Chondrocyte (in vitro differentiated cells): Measurements from ENCODE around the gene NXN. TPM values are rescaled to one million over a fixed set of nuclear protein-coding genes. Genes with fewer than 3 reads are reported as not detected.
A peak's percentile ranks its signal among the peaks of the same experiment; 100 is the strongest.
"Not testable (repeated sequence)": the region's sequence is repeated elsewhere in the genome, so short reads cannot be mapped to it uniquely, and the experiment has no call there.

Source experiments
- DNase-seq: peaks from one replicate; pipeline ENCODE4 v3.0.0; 2021; ENCODE audit warnings: mixed read lengths, low spot score
- H3K27ac Mint-ChIP-seq: one replicate; pipeline ENCODE4 v1.8.0; 2021; ENCODE audit warnings: mild to moderate bottlenecking, moderate library complexity, mixed read lengths; ENCODE audit not compliant: unreplicated experiment
- H3K27me3 Mint-ChIP-seq: 2 replicates; pipeline ENCODE4 v1.8.0; 2021; ENCODE audit warnings: low read depth, mixed read lengths
- H3K36me3 Mint-ChIP-seq: 2 replicates; pipeline ENCODE4 v1.8.0; 2021; ENCODE audit warnings: low read depth, mixed read lengths
- H3K4me1 Mint-ChIP-seq: 2 replicates; pipeline ENCODE4 v1.8.0; 2021; ENCODE audit warnings: low read depth, mild to moderate bottlenecking, mixed read lengths
- H3K4me3 Mint-ChIP-seq: one replicate; pipeline ENCODE4 v1.8.0; 2021; ENCODE audit warnings: mild to moderate bottlenecking, moderate library complexity, mixed read lengths; ENCODE audit not compliant: unreplicated experiment
- H3K9me3 Mint-ChIP-seq: 2 replicates; pipeline ENCODE4 v1.8.0; 2021; ENCODE audit warnings: low read depth, mixed read lengths
- total RNA-seq: library from RNA; stranded (reverse); gene quantifications from 3 replicates; pipeline ENCODE4 v1.2.1, GENCODE V29; 2021
- TF ChIP-seq, protein P1 (sequence below): fragments of 200-600 bp; sonication (generic); IDR thresholded peaks from 2 replicates; pipeline ENCODE4 v1.5.0; 2021; ENCODE audit warnings: antibody characterized with exemption, mild to moderate bottlenecking, moderate library complexity

Gene NXN
- total RNA-seq, 1 donor from 2014 or later = 86.4 TPM

DNA sequence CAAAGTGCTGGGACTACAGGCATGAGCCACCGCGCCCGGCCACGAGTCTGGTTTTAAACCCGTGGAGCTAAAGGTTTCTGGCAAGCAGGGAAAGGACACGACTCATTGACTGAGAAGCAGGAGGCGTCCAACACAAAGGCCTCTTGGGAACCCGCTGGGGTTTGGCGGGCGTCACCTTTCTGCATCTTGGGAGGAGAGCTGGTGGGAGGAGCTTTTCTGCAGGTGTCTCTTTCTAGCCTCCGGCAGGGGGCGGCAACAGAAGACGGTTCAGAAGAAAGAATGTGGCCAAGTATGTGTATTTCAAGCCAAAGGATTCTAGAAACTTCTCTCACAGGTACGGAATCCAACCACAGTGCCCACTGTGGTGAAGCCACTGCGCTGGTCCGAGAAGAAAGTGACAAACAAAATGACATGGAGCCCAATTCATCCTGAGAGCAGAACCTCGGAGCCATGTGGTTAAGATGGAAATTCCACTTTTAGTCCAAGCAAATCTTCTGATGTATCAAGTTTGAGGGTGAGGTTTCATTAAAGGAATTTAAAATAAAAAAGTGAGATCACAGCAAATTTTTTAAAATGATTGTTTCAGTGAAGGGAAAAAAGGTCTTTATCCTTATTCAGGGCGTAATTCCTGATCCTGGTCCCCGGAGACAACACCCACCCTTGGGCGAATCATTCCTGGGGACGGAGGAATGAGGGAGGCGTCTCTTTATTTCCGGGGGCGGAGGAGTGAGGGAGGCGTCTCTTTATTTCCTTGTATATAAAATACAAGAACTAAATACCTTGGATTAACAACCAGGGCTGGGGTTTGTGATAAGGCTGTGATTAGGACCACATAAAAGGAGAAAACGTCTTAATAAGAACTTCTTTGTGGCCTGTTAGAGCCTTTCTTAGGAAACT, 99.8 kb downstream of the NXN start:
- peak overlapping the region; percentile 89 for H3K27ac Mint-ChIP-seq
- DNase-seq = no peak
- peak overlapping the region; percentile 9 for H3K4me3 Mint-ChIP-seq

DNA sequence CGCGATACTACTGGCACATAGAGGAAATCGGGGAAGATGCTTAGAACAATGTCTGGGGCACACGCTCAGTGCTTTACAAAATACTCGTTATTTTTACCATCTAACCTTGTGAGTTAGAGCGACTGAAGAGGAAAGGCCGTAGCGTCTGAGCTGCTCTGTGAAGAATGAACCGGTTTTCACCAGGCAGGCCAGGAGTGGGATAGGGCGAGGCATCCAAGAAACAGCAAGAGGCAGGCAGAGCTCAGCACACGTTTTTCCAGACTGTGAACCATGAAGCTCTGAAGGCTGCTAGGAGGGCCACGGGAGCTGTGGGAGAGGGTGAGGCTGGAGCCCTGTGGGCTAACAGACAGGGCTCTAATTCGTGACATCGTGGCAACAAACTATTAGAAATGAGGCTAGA, 101.9 kb downstream of the NXN start:
- H3K27ac Mint-ChIP-seq = peak overlapping the region; percentile 76
- H3K36me3 Mint-ChIP-seq = no peaks in the 10 kb centered on the region
- TF ChIP-seq, protein P1, sequence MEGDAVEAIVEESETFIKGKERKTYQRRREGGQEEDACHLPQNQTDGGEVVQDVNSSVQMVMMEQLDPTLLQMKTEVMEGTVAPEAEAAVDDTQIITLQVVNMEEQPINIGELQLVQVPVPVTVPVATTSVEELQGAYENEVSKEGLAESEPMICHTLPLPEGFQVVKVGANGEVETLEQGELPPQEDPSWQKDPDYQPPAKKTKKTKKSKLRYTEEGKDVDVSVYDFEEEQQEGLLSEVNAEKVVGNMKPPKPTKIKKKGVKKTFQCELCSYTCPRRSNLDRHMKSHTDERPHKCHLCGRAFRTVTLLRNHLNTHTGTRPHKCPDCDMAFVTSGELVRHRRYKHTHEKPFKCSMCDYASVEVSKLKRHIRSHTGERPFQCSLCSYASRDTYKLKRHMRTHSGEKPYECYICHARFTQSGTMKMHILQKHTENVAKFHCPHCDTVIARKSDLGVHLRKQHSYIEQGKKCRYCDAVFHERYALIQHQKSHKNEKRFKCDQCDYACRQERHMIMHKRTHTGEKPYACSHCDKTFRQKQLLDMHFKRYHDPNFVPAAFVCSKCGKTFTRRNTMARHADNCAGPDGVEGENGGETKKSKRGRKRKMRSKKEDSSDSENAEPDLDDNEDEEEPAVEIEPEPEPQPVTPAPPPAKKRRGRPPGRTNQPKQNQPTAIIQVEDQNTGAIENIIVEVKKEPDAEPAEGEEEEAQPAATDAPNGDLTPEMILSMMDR = no peak
- H3K9me3 Mint-ChIP-seq = no peaks in the 10 kb centered on the region
- H3K4me3 Mint-ChIP-seq = no peak overlapping the region
- H3K4me1 Mint-ChIP-seq = peaks cover 57% of the 10 kb centered on the region
- DNase-seq = no peak
- H3K27me3 Mint-ChIP-seq = no peaks in the 10 kb centered on the region

More for the DNA sequence above, 99.8 kb downstream of the NXN start:
- TF ChIP-seq, protein P1 = peak; percentile 76
- Mint-ChIP-seq H3K9me3 (peaks cover 4% of the 10 kb centered on the region), H3K4me1 (peaks cover 76% of the 10 kb centered on the region), H3K27me3 (no peaks in the 10 kb centered on the region), H3K36me3 (no peaks in the 10 kb centered on the region)

DNA sequence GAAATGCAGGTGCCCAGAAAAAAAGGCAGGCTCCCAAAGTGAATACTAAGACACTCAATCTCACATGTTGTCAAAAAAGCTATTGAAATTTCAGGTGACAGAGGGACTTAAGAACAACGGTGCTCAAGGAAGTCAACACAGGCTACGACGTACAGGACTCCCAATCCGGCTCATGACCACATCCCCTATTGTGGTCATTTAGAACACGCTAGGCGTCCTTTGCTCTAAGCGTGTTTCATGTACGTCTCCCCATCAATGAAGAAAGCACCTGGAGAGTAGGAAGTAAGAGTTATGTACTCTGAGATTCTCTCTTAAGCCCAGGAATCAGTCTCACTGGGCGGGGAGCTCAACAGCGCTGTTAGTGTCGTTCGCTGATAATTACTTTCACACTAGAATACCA, 103.3 kb downstream of the NXN start:
- H3K4me1 Mint-ChIP-seq = peaks cover 55% of the 10 kb centered on the region
- H3K4me3 Mint-ChIP-seq = no peak overlapping the region
- peaks cover 7% of the 10 kb centered on the region for H3K9me3 Mint-ChIP-seq
- H3K27ac Mint-ChIP-seq = no peak overlapping the region
- no peak for DNase-seq
- TF ChIP-seq, protein P1 = no peak
- H3K36me3 Mint-ChIP-seq = peaks cover 6% of the 10 kb centered on the region
- no peaks in the 10 kb centered on the region for H3K27me3 Mint-ChIP-seq

DNA sequence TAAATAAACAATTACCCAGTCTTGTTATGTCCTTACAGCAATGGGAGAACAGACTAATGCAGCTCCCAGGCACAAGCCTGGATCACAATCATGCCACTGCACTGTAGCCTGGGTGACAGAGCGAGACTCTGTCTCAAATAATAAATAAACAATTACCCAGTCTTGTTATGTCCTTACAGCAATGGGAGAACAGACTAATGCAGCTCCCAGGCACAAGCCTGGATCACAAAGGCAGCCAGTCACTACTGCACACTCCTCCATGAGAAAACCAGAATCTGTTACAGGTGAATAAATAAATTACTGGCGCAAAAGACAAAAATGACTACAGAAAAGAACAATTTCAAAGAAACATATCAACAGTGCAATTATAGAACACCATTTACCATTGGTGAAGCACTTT, 105.0 kb downstream of the NXN start:
- not testable (repeated sequence) for H3K27me3 Mint-ChIP-seq, DNase-seq

DNA sequence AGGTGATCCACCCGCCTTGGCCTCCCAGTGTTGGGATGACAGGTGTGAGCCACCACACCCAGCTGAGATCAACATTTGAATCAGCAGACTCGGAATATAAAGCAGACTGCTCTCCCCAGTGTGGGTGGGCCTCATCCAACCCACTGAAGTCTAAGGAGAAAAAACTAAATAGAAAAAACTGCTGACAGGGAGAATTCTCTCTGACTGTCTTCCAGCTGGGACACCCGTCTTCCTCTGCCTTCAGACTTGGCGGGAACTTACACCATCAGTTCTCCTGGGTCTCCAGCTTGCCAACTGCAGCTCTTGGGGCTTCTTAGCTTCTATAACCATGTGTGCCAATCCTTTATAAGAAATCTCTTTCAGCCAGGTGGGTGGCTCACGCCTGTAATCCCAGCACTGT, 106.7 kb downstream of the NXN start:
- Mint-ChIP-seq H3K27ac (no peak overlapping the region), H3K36me3 (peaks cover 6% of the 10 kb centered on the region), H3K4me1 (peaks cover 55% of the 10 kb centered on the region), H3K27me3 (no peaks in the 10 kb centered on the region), H3K9me3 (peaks cover 7% of the 10 kb centered on the region), H3K4me3 (no peak overlapping the region)
- TF ChIP-seq, protein P1 = no peak
- DNase-seq = no peak

More for the DNA sequence above, 105.0 kb downstream of the NXN start:
- H3K36me3 Mint-ChIP-seq, H3K4me3 Mint-ChIP-seq, H3K27ac Mint-ChIP-seq, H3K9me3 Mint-ChIP-seq: not testable (repeated sequence)
- H3K4me1 Mint-ChIP-seq = peaks cover 52% of the 10 kb centered on the region
